NCI-H2196 (cell line): ENCODE measurements around the gene BCL6B.

Source experiments
- DNase-seq: peaks from one replicate; lab custom pipeline; 2025; ENCODE audit not compliant: unreplicated experiment; lab: John Stamatoyannopoulos, UW

BCL6B gene

DNA sequence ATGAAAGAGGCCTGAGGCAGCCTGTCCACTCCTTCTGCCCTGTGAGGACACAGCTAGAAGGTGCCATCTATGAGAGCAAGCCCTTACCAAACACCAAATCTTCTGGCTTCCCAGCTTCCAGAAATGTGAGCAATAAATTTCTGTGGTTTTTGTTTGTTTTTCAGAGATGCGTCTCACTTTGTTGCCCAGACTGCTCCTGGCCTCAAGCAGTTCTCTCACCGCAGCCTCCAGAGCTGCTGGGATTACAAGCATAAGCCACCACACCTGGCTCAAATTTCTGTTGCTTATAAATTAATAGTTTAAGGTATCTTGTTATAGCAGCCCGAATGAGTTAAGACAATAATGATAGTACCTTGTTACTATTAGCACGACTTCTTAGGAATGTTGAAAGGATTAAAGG is 33.5 kb downstream of the BCL6B start:
- DNase-seq: no peak

GRCh38 chr17:7058831-7059447 is 36.1 kb downstream of the BCL6B start:
- no peak for DNase-seq

DNA sequence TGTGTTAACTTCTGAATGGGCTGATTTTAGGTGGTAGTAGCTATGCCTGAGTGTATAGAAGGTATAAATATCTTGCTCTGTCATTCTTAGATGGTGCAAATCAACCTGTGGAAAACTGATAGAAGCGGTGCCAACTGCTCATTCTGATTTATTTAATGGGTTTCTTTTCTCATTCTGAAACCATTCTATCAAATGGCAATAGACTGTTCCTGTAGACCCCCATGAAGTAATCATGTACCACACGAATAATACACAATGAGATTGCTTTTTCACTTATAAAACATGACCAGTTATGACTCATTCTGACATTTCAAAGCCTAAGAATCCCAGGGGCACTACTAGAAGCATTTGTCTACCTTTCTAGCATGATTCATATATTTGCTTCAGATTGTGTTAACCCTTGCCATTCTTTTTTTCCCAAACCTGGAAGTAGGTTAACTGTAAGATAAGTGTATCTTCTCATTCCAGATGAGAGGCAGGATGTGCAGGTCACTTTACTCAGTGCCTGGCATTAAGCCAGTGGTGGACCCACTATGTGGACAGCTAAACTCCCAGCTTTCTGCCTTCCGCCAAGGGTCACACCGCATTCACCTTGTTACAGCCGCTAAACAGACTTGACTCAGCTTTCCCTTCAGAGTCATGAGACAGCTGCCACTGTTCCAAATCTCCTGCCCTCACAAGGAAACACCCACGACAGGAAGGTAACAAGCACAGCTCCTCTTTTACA is 37.5 kb downstream of the BCL6B start:
- no peak for DNase-seq

- no peak for DNase-seq
Measured at GRCh38 chr17:7063518-7064094, 40.8 kb downstream of the BCL6B start.

- no peak for DNase-seq
Measured at GRCh38 chr17:7064261-7064660, 41.4 kb downstream of the BCL6B start.

- DNase-seq: no peak
Measured at GRCh38 chr17:7067198-7067597, 44.3 kb downstream of the BCL6B start.

DNA sequence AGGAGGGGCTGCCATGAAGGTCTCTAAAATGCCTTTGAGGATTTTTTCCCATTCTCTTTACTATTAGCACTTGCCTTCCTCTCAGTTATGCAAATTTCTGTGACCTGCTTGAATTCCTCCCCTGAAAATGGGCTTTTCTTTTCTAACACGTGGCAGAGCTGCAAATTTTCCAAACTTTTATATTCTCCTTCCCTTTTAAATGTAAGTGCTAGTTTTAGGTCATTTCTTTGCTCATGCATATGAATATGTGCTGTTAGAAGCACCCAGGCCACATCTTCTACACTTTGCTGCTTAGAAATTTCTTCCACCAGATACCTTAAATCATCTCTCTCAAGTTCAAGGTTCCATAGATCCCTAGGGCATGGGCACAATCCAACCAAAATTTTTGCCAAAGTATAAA is 45.4 kb downstream of the BCL6B start:
- DNase-seq: no peak

DNA sequence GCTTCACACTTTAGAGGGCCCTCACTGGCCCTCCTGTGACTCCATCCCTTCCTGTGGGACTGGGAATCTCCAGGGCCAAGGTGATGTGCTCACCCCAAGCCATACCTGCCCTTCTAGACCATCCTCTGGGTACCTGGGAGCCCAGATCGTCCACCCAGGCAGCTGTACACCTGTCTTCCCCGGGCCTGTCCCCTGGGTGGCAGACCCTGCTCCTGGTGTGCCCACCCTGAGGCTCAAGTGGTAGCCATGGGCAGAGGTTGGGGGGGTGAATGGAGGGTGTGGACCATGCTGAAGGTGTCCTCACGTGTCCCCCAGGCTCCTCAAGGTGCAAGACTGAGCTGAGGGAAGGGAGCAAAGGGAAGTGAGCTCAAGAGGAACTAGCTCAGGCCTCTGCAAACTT is 47.9 kb downstream of the BCL6B start:
- no peak for DNase-seq

GRCh38 chr17:7072406-7072805 is 49.6 kb downstream of the BCL6B start:
- no peak for DNase-seq

DNA sequence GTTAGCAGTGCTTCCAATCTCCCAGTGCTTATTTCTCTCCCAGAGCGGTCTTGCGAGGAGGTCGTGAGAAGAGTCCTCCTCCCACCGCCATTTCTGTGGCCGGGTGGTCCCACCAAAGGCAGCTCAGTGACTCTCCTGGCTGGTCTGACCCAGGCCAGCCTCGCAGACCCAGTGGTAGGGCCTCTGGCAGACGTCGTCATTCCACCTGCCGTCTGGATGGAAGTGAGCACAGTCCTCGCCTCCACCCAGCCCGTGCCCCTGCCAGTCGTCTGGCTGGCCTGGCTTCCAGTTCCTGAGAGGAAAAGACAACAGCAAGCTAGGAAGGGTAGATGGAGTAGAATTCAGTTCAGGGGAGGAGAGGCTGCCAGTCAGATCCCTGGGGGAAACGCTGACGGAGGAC is 52.1 kb downstream of the BCL6B start:
- DNase-seq: no peak

DNA sequence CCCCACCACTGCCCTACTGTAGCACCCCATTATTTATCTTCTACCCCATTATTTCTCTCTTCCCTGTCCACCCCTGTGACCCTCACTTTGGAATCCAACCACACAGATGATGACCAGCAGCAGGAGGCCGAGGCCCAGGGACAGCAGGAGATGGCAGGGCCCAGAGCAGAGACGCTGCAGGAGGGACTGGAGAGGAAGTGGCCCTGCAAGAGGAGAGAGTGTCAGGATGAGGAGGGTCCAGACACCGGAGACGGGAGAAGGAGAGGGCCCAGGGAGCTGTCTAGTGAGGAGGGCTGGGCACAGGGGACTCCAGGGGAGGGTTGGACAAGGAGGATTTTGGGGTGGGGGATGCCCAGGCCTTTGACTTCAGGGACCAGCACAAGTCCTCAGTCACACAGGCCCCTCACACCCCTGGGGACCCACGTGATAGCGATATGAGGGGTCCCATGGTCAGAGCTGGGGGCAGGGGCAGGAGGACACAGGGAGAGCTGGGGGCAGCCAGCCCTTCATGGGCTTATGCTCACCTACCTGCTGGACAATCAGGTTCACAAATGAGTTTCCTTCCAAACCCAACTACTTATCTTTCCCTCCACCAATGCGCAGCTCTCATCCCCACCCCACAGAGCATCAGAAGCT is 55.2 kb downstream of the BCL6B start:
- no peak for DNase-seq

DNA sequence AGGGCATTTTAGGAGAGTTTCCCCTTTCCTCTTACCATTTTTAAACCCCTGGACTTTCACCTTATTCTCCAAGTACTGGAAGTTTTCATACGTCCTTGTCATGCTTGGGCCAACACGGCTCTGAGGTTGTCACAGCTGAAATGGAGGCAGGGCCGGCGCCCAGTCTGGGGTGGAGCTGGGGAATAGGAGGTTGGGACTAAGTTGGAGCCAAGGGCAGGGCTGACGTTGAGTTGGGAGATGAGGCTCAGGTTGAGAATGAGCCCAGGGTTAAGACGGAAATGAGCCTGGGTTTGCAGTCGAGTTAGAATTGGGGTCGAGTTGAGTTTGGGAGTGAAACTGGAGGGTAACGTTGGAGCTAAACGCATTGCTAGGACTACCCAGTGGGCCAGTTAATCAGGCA is 55.9 kb downstream of the BCL6B start:
- DNase-seq: no peak
